Keratinocyte (primary cell): ENCODE measurements around the gene REXO1. TPM values are rescaled to one million over a fixed set of nuclear protein-coding genes. Genes with fewer than 3 reads are reported as not detected.

Source experiments
- DNase-seq: peaks from one replicate; pipeline ENCODE4 v3.0.0-alpha.2; 2011; ENCODE audit warnings: low read depth, missing footprints, low spot score
- FAIRE-seq: peaks from 2 replicates; lab custom pipeline; 2011; peaks lifted over from hg19 to GRCh38; lab: Jason Lieb, UNC
- H2AFZ ChIP-seq: 2 replicates; pipeline ENCODE4 v1.6.0; 2012; ENCODE audit warnings: low read length, control low read depth, inconsistent platforms; ENCODE audit not compliant: control insufficient read depth
- H3K27ac ChIP-seq: 2 replicates; pipeline ENCODE4 v1.5.1; 2011; ENCODE audit warnings: low read length; ENCODE audit not compliant: control insufficient read depth, insufficient read depth
- H3K27me3 ChIP-seq: 3 replicates; pipeline ENCODE4 v1.6.0; 2011; ENCODE audit warnings: low read length; ENCODE audit not compliant: control insufficient read depth, insufficient read depth; ENCODE audit errors: extremely low read depth
- H3K36me3 ChIP-seq, 2 experiments: 2 replicates in 1 of 2; 3 replicates in 1 of 2; pipeline ENCODE4 v1.5.1; 2011; ENCODE audit warnings: low read length in 2 of 2, mild to moderate bottlenecking in 1 of 2; ENCODE audit not compliant: control insufficient read depth in 2 of 2, insufficient read depth in 2 of 2; ENCODE audit errors: extremely low read depth in 1 of 2
- H3K4me1 ChIP-seq: 3 replicates; pipeline ENCODE4 v1.5.1; 2011; ENCODE audit warnings: low read length; ENCODE audit not compliant: control insufficient read depth, insufficient read depth; ENCODE audit errors: extremely low read depth
- H3K4me2 ChIP-seq: 3 replicates; pipeline ENCODE4 v1.6.0; 2011; ENCODE audit warnings: low read depth, low read length; ENCODE audit not compliant: control insufficient read depth, insufficient read depth; ENCODE audit errors: extremely low read depth
- H3K4me3 ChIP-seq, 3 experiments: fragments of 200-600 bp in 1 of 3; sonication (generic) in 1 of 3; 2 replicates in 2 of 3; 3 replicates in 1 of 3; pipeline ENCODE4 v1.5.1; 2011 to 2016; ENCODE audit warnings: low read length in 3 of 3, mild to moderate bottlenecking in 3 of 3, control low read depth in 2 of 3, inconsistent platforms in 1 of 3, low read depth in 1 of 3, mixed read lengths in 1 of 3, mixed run types in 1 of 3, moderate library complexity in 1 of 3; ENCODE audit not compliant: control insufficient read depth in 2 of 3, insufficient read depth in 2 of 3; ENCODE audit errors: extremely low read depth in 1 of 3
- H3K79me2 ChIP-seq: 2 replicates; pipeline ENCODE4 v1.6.0; 2012; ENCODE audit warnings: low read length; ENCODE audit not compliant: control insufficient read depth, insufficient read depth
- H3K9ac ChIP-seq: 3 replicates; pipeline ENCODE4 v1.6.0; 2011; ENCODE audit warnings: low read length; ENCODE audit not compliant: control insufficient read depth, insufficient read depth; ENCODE audit errors: extremely low read depth
- H3K9me1 ChIP-seq: 3 replicates; pipeline ENCODE4 v1.6.0; 2011; ENCODE audit warnings: low read length; ENCODE audit not compliant: control insufficient read depth, insufficient read depth; ENCODE audit errors: extremely low read depth
- H3K9me3 ChIP-seq: 2 replicates; pipeline ENCODE4 v1.5.1; 2012; ENCODE audit warnings: low read depth, low read length; ENCODE audit not compliant: control insufficient read depth
- H4K20me1 ChIP-seq: 3 replicates; pipeline ENCODE4 v1.6.0; 2011; ENCODE audit warnings: low read length; ENCODE audit not compliant: control insufficient read depth, insufficient read depth; ENCODE audit errors: extremely low read depth
- EZH2 ChIP-seq: IDR thresholded peaks from one replicate; pipeline ENCODE4 v1.6.1; 2012; ENCODE audit warnings: inconsistent platforms, mild to moderate bottlenecking, low read length, moderate library complexity
- dilution Hi-C: fragments of 300-500 bp; cut with MboI; formaldehyde crosslinking; loops from one replicate; pipeline ENCODE4 v1.7.0; 2020; ENCODE audit warnings: low sequenced_read_pairs; ENCODE audit not compliant: extremely low pct_ligation_motif_present
- polyA plus RNA-seq, 5 experiments: library from polyadenylated mRNA; depleted of rRNA in 3 of 5; stranded (reverse) in 3 of 5; stranded (forward) in 1 of 5; unstranded in 1 of 5; fragments of >200 nt; gene quantifications; 1 replicate in 1 of 5; 2 replicates in 3 of 5; 3 replicates in 1 of 5; pipeline versions ENCODE4 v1.2.1 to v1.2.3, GENCODE V29; 2011 to 2012; ENCODE audit warnings: missing spikeins in 2 of 5, low read depth in 1 of 5, low replicate concordance in 1 of 5
- TF ChIP-seq, protein P1 (sequence below), 3 experiments: IDR thresholded peaks in 1 of 3; conservative IDR thresholded peaks in 1 of 3; optimal IDR thresholded peaks in 1 of 3; 2 replicates in 2 of 3; 3 replicates in 1 of 3; pipeline versions ENCODE3 to v1.5.1; 2011; ENCODE audit warnings: low read length in 3 of 3, mild to moderate bottlenecking in 3 of 3, moderate library complexity in 2 of 3, control low read depth in 1 of 3, inconsistent platforms in 1 of 3; ENCODE audit not compliant: insufficient read depth in 2 of 3; ENCODE audit errors: extremely low read depth in 1 of 3

Gene REXO1
- polyA plus RNA-seq, 1 donor (not counting 4 experiments of a cell fraction or from before 2014, with no cell fraction given): 6.1 TPM

- dilution Hi-C loops: no loop called here
- H3K9ac ChIP-seq: no peak overlapping the region
- no peak overlapping the region for H2AFZ ChIP-seq
- peaks cover 12% of the 10 kb centered on the region for H3K79me2 ChIP-seq
- no peak overlapping the region for H3K4me3 ChIP-seq
- DNase-seq: no peak
- H4K20me1 ChIP-seq: peaks cover 4% of the 10 kb centered on the region
- no peak overlapping the region for H3K27ac ChIP-seq
- no peaks in the 10 kb centered on the region for H3K4me1 ChIP-seq
- no peak overlapping the region for H3K4me2 ChIP-seq
- no peaks in the 10 kb centered on the region for H3K9me3 ChIP-seq
- FAIRE-seq: peak; percentile 34
- H3K27me3 ChIP-seq: no peaks in the 10 kb centered on the region
- TF ChIP-seq, protein P1, sequence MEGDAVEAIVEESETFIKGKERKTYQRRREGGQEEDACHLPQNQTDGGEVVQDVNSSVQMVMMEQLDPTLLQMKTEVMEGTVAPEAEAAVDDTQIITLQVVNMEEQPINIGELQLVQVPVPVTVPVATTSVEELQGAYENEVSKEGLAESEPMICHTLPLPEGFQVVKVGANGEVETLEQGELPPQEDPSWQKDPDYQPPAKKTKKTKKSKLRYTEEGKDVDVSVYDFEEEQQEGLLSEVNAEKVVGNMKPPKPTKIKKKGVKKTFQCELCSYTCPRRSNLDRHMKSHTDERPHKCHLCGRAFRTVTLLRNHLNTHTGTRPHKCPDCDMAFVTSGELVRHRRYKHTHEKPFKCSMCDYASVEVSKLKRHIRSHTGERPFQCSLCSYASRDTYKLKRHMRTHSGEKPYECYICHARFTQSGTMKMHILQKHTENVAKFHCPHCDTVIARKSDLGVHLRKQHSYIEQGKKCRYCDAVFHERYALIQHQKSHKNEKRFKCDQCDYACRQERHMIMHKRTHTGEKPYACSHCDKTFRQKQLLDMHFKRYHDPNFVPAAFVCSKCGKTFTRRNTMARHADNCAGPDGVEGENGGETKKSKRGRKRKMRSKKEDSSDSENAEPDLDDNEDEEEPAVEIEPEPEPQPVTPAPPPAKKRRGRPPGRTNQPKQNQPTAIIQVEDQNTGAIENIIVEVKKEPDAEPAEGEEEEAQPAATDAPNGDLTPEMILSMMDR (optimal IDR thresholded peaks at IDR 0.05 in 1 of 3, IDR thresholded peaks at IDR 0.05 in 1 of 3, conservative IDR thresholded peaks at IDR 0.05 in 1 of 3; ENCODE audit: extremely low read depth in 1 of 3, insufficient read depth in 2 of 3, low read length in 3 of 3): peak; percentile 84 to 91 (median 88)
- TF ChIP-seq EZH2: no peak
- H3K36me3 ChIP-seq: peaks cover 21% of the 10 kb centered on the region in 2 experiments
- H3K9me1 ChIP-seq: no peaks in the 10 kb centered on the region
These were observed 22.2 kb downstream of the REXO1 start for GRCh38 chr19:1825909-1826556.

DNA sequence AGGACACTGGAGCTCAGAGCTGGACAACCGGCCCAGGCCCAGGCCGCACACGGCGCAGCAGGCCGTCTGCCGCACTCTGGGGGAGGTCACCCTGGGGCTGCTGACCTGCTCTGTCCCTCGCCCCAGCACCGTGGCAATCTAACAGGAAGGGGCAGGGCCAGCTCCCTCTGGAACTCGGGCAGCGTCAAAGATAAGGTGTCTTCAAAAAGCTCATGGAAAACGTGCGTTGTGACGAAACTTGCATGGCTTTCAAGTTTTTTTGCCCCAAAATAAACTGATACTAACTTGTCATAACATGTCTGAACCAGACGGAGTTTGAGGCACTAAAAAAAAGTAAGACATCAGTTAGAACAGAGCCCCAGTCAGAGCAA is 24.0 kb downstream of the REXO1 start:
- Histone ChIP-seq H3K9me3 (no peaks in the 10 kb centered on the region), H3K9ac (no peak overlapping the region), H3K27me3 (no peaks in the 10 kb centered on the region), H3K36me3 (peaks cover 17 to 27% of the 10 kb centered on the region in 2 experiments), H3K27ac (no peak overlapping the region), H3K9me1 (no peaks in the 10 kb centered on the region), H4K20me1 (no peaks in the 10 kb centered on the region), H3K4me1 (no peaks in the 10 kb centered on the region), H3K4me2 (no peak overlapping the region), H3K79me2 (peaks cover 7% of the 10 kb centered on the region), H2AFZ (no peak overlapping the region), H3K4me3 (no peak overlapping the region)
- DNase-seq (no peak), FAIRE-seq (no peak)
- TF ChIP-seq, protein P1 (optimal IDR thresholded peaks at IDR 0.05 in 1 of 3, IDR thresholded peaks at IDR 0.05 in 1 of 3, conservative IDR thresholded peaks at IDR 0.05 in 1 of 3; ENCODE audit: extremely low read depth in 1 of 3, insufficient read depth in 2 of 3, low read length in 3 of 3): no peak
- no peak for TF ChIP-seq EZH2
- dilution Hi-C loops: no loop called here
